ENCODE data around the gene OGA. TPM values are rescaled to one million over a fixed set of nuclear protein-coding genes. Genes with fewer than 3 reads are reported as not detected.

Gene OGA
- total and polyA plus RNA-seq, 7 donors: 15.7 to 143 (median 124) TPM

- intact Hi-C loops (cut with DNase I): no loop called here
- H3K4me1 ChIP-seq: no peaks in the 10 kb centered on the region
- 81 to 87% methylated on average over 3 of the region's 3 CpGs for WGBS, 2 donors
- H3K9me3 ChIP-seq: no peaks in the 10 kb centered on the region
- no peak for DNase-seq
- H3K27me3 ChIP-seq: peaks cover 0 to 31% (median 0%) of the 10 kb centered on the region in 3 donors
- TF ChIP-seq POLR2A (IDR thresholded peaks at IDR 0.05) (no peak), CTCF (IDR thresholded peaks at IDR 0.05) (no peak)
- no peak overlapping the region for H3K4me3 ChIP-seq
- no peaks in the 10 kb centered on the region for H3K36me3 ChIP-seq
- no peak overlapping the region for H3K27ac ChIP-seq
Observed at GRCh38 chr10:101736666-101737065, 81.6 kb downstream of the OGA start.

Other genes starting within 250 kb of the OGA start
- gene POLL, start 230.2 kb downstream of the OGA start, total RNA-seq: 10 to 100 TPM; 25.3 to 39.6 (median 33.2) TPM
- 10 to 100 TPM in 2 of 3 donors, 1 to 10 TPM in 1; 9.0 to 29.4 (median 19.2) TPM for gene POLL, start 230.2 kb downstream of the OGA start, polyA plus RNA-seq
- gene DPCD, start 230.1 kb downstream of the OGA start, total RNA-seq: 10 to 100 TPM; 18.5 to 80.2 (median 40.0) TPM
- gene DPCD, start 230.1 kb downstream of the OGA start, polyA plus RNA-seq: 10 to 100 TPM; 13.2 to 25.7 (median 24.9) TPM
- 100 to 1,000 TPM in 3 of 4 donors, 10 to 100 TPM in 1; 89.7 to 122 (median 111) TPM for gene FBXW4, start 123.3 kb downstream of the OGA start, total RNA-seq
- 10 to 100 TPM; 28.4 to 42.0 (median 33.5) TPM for gene FBXW4, start 123.3 kb downstream of the OGA start, polyA plus RNA-seq
- not detected for gene FGF8, start 42.3 kb downstream of the OGA start, total RNA-seq
- under 1 TPM in 1 of 3 donors, not detected in 2; 0.10 TPM for gene FGF8, start 42.3 kb downstream of the OGA start, polyA plus RNA-seq
- gene NPM3, start 35.0 kb downstream of the OGA start, total RNA-seq: 10 to 100 TPM; 23.0 to 45.7 (median 29.8) TPM
- 10 to 100 TPM; 17.8 to 64.9 (median 26.4) TPM for gene NPM3, start 35.0 kb downstream of the OGA start, polyA plus RNA-seq
- gene KCNIP2, start 25.4 kb upstream of the OGA start, total RNA-seq: 1 to 10 TPM; 1.8 to 7.1 (median 2.6) TPM
- gene KCNIP2, start 25.4 kb upstream of the OGA start, polyA plus RNA-seq: 1 to 10 TPM in 1 of 3 donors, not detected in 2; 3.3 TPM
- gene ARMH3, start 237.7 kb upstream of the OGA start, total RNA-seq: 10 to 100 TPM; 18.5 to 23.2 (median 21.0) TPM
- 10 to 100 TPM; 17.4 to 22.8 (median 18.5) TPM for gene ARMH3, start 237.7 kb upstream of the OGA start, polyA plus RNA-seq
- gene HPS6, start 246.9 kb upstream of the OGA start, total RNA-seq: 10 to 100 TPM; 12.5 to 18.9 (median 17.2) TPM
- gene HPS6, start 246.9 kb upstream of the OGA start, polyA plus RNA-seq: 10 to 100 TPM in 2 of 3 donors, 1 to 10 TPM in 1; 9.0 to 13.4 (median 11.6) TPM